ENCODE measurements around the gene BANP.

Gene BANP

GRCh38 chr16:88066680-88067529 is 115.7 kb downstream of the BANP start:
- ATAC-seq (ENCODE audit: insufficient read depth, low read depth) (no peak), DNase-seq (no peak)
- TF ChIP-seq EZH2 (IDR thresholded peaks at IDR 0.05; ENCODE audit: borderline replicate concordance, low read depth, low read length, severe bottlenecking) (no peak), CTCF (IDR thresholded peaks at IDR 0.05; ENCODE audit: borderline replicate concordance, extremely low read depth, low read length, poor library complexity, severe bottlenecking) (no peak)
- Histone ChIP-seq H3K27me3 (ENCODE audit: insufficient read depth, low read length, poor library complexity) (no peaks in the 10 kb centered on the region), H2AFZ (ENCODE audit: low read depth, low read length) (no peak overlapping the region), H3K4me1 (ENCODE audit: insufficient read depth, low read length) (no peaks in the 10 kb centered on the region), H3K79me2 (ENCODE audit: insufficient read depth, low read length) (no peaks in the 10 kb centered on the region; the same call in 1 of the 2 replicates), H4K20me1 (ENCODE audit: insufficient read depth, low read length) (peaks cover 20% of the 10 kb centered on the region), H3K4me3 (ENCODE audit: low read depth in 1 of 2, low read length in 2 of 2) (no peak overlapping the region), H3K4me2 (ENCODE audit: insufficient read depth, low read length) (no peak overlapping the region), H3K27ac (ENCODE audit: low read length) (no peak overlapping the region), H3K36me3 (ENCODE audit: insufficient read depth, low read length) (peaks cover 57% of the 10 kb centered on the region), H3K9me3 (ENCODE audit: insufficient read depth, low read length, severe bottlenecking) (no peaks in the 10 kb centered on the region), H3K9ac (ENCODE audit: low read depth, low read length) (no peak overlapping the region)

GRCh38 chr16:88067530-88068411 is 116.5 kb downstream of the BANP start:
- no peak for DNase-seq
- TF ChIP-seq CTCF (IDR thresholded peaks at IDR 0.05; ENCODE audit: borderline replicate concordance, extremely low read depth, low read length, poor library complexity, severe bottlenecking) (no peak), EZH2 (IDR thresholded peaks at IDR 0.05; ENCODE audit: borderline replicate concordance, low read depth, low read length, severe bottlenecking) (no peak)
- no peak for ATAC-seq (ENCODE audit: insufficient read depth, low read depth)
- no peak overlapping the region for H3K4me3 ChIP-seq (ENCODE audit: low read depth in 1 of 2, low read length in 2 of 2)
- H2AFZ ChIP-seq (ENCODE audit: low read depth, low read length) = no peak overlapping the region
- H3K9ac ChIP-seq (ENCODE audit: low read depth, low read length) = no peak overlapping the region
- no peaks in the 10 kb centered on the region for H3K9me3 ChIP-seq (ENCODE audit: insufficient read depth, low read length, severe bottlenecking)
- H3K27ac ChIP-seq (ENCODE audit: low read length) = no peak overlapping the region
- H3K36me3 ChIP-seq (ENCODE audit: insufficient read depth, low read length) = peaks cover 59% of the 10 kb centered on the region
- peaks cover 20% of the 10 kb centered on the region for H4K20me1 ChIP-seq (ENCODE audit: insufficient read depth, low read length)
- no peak overlapping the region for H3K4me2 ChIP-seq (ENCODE audit: insufficient read depth, low read length)
- H3K27me3 ChIP-seq (ENCODE audit: insufficient read depth, low read length, poor library complexity) = no peaks in the 10 kb centered on the region
- H3K4me1 ChIP-seq (ENCODE audit: insufficient read depth, low read length) = no peaks in the 10 kb centered on the region
- H3K79me2 ChIP-seq (ENCODE audit: insufficient read depth, low read length) = no peaks in the 10 kb centered on the region; the same call in 1 of the 2 replicates

GRCh38 chr16:88068476-88069396 is 117.5 kb downstream of the BANP start:
- no peak overlapping the region for H2AFZ ChIP-seq (ENCODE audit: low read depth, low read length)
- no peak overlapping the region for H3K4me3 ChIP-seq (ENCODE audit: low read depth in 1 of 2, low read length in 2 of 2)
- no peaks in the 10 kb centered on the region for H3K27me3 ChIP-seq (ENCODE audit: insufficient read depth, low read length, poor library complexity)
- ATAC-seq (ENCODE audit: insufficient read depth, low read depth) (no peak), DNase-seq (no peak)
- H3K9ac ChIP-seq (ENCODE audit: low read depth, low read length) = no peak overlapping the region
- H3K4me2 ChIP-seq (ENCODE audit: insufficient read depth, low read length) = no peak overlapping the region
- H4K20me1 ChIP-seq (ENCODE audit: insufficient read depth, low read length) = peaks cover 20% of the 10 kb centered on the region
- TF ChIP-seq EZH2 (IDR thresholded peaks at IDR 0.05; ENCODE audit: borderline replicate concordance, low read depth, low read length, severe bottlenecking) (no peak), CTCF (IDR thresholded peaks at IDR 0.05; ENCODE audit: borderline replicate concordance, extremely low read depth, low read length, poor library complexity, severe bottlenecking) (no peak)
- no peaks in the 10 kb centered on the region for H3K9me3 ChIP-seq (ENCODE audit: insufficient read depth, low read length, severe bottlenecking)
- H3K27ac ChIP-seq (ENCODE audit: low read length) = no peak overlapping the region
- H3K4me1 ChIP-seq (ENCODE audit: insufficient read depth, low read length) = no peaks in the 10 kb centered on the region
- peaks cover 64% of the 10 kb centered on the region for H3K36me3 ChIP-seq (ENCODE audit: insufficient read depth, low read length)
- H3K79me2 ChIP-seq (ENCODE audit: insufficient read depth, low read length) = no peaks in the 10 kb centered on the region; the same call in 1 of the 2 replicates
